Measurements from ENCODE around the gene SZT2.

The SZT2 gene

GRCh38 chr1:43348809-43349593 lies 40.7 kb upstream of the SZT2 start:
- no peak overlapping the region for H3K9ac ChIP-seq (ENCODE audit: low read depth, low read length)
- H3K4me3 ChIP-seq (ENCODE audit: low read depth in 1 of 2, low read length in 2 of 2) = no peak overlapping the region
- no peaks in the 10 kb centered on the region for H3K4me1 ChIP-seq (ENCODE audit: insufficient read depth, low read length)
- H3K9me3 ChIP-seq (ENCODE audit: insufficient read depth, low read length, severe bottlenecking) = no peaks in the 10 kb centered on the region
- H3K79me2 ChIP-seq (ENCODE audit: insufficient read depth, low read length) = no peaks in the 10 kb centered on the region
- no peaks in the 10 kb centered on the region for H4K20me1 ChIP-seq (ENCODE audit: insufficient read depth, low read length)
- DNase-seq (no peak), ATAC-seq (ENCODE audit: insufficient read depth, low read depth) (no peak)
- H3K4me2 ChIP-seq (ENCODE audit: insufficient read depth, low read length) = no peak overlapping the region
- TF ChIP-seq CTCF (IDR thresholded peaks at IDR 0.05; ENCODE audit: borderline replicate concordance, extremely low read depth, low read length, poor library complexity, severe bottlenecking) (no peak), EZH2 (IDR thresholded peaks at IDR 0.05; ENCODE audit: borderline replicate concordance, low read depth, low read length, severe bottlenecking) (no peak)
- no peaks in the 10 kb centered on the region for H3K27me3 ChIP-seq (ENCODE audit: insufficient read depth, low read length, poor library complexity)
- H3K27ac ChIP-seq (ENCODE audit: low read length) = no peak overlapping the region
- H3K36me3 ChIP-seq (ENCODE audit: insufficient read depth, low read length) = no peaks in the 10 kb centered on the region
- no peak overlapping the region for H2AFZ ChIP-seq (ENCODE audit: low read depth, low read length)

- Histone ChIP-seq H3K27ac (ENCODE audit: low read length) (no peak overlapping the region), H3K9me3 (ENCODE audit: insufficient read depth, low read length, severe bottlenecking) (no peaks in the 10 kb centered on the region), H4K20me1 (ENCODE audit: insufficient read depth, low read length) (no peaks in the 10 kb centered on the region), H3K36me3 (ENCODE audit: insufficient read depth, low read length) (no peaks in the 10 kb centered on the region), H2AFZ (ENCODE audit: low read depth, low read length) (no peak overlapping the region), H3K4me2 (ENCODE audit: insufficient read depth, low read length) (no peak overlapping the region), H3K4me1 (ENCODE audit: insufficient read depth, low read length) (no peaks in the 10 kb centered on the region), H3K9ac (ENCODE audit: low read depth, low read length) (no peak overlapping the region), H3K4me3 (ENCODE audit: low read depth in 1 of 2, low read length in 2 of 2) (no peak overlapping the region), H3K27me3 (ENCODE audit: insufficient read depth, low read length, poor library complexity) (no peaks in the 10 kb centered on the region), H3K79me2 (ENCODE audit: insufficient read depth, low read length) (no peaks in the 10 kb centered on the region)
- TF ChIP-seq EZH2 (IDR thresholded peaks at IDR 0.05; ENCODE audit: borderline replicate concordance, low read depth, low read length, severe bottlenecking) = no peak
- no peak for ATAC-seq (ENCODE audit: insufficient read depth, low read depth)
- no peak for DNase-seq
Observed at GRCh38 chr1:43349594-43350306, 39.9 kb upstream of the SZT2 start.

GRCh38 chr1:43350976-43351375 lies 38.7 kb upstream of the SZT2 start:
- H2AFZ ChIP-seq (ENCODE audit: low read depth, low read length) = no peak overlapping the region
- no peak for DNase-seq

More at GRCh38 chr1:43350976-43351375, 38.7 kb upstream of the SZT2 start:
- H3K4me1 ChIP-seq (ENCODE audit: insufficient read depth, low read length) = no peaks in the 10 kb centered on the region
- no peaks in the 10 kb centered on the region for H3K9me3 ChIP-seq (ENCODE audit: insufficient read depth, low read length, severe bottlenecking)
- no peak overlapping the region for H3K9ac ChIP-seq (ENCODE audit: low read depth, low read length)
- no peaks in the 10 kb centered on the region for H3K27me3 ChIP-seq (ENCODE audit: insufficient read depth, low read length, poor library complexity)
- ATAC-seq (ENCODE audit: insufficient read depth, low read depth) = no peak
- H3K4me2 ChIP-seq (ENCODE audit: insufficient read depth, low read length) = no peak overlapping the region
- no peak overlapping the region for H3K27ac ChIP-seq (ENCODE audit: low read length)
- TF ChIP-seq EZH2 (IDR thresholded peaks at IDR 0.05; ENCODE audit: borderline replicate concordance, low read depth, low read length, severe bottlenecking) (no peak), CTCF (IDR thresholded peaks at IDR 0.05; ENCODE audit: borderline replicate concordance, extremely low read depth, low read length, poor library complexity, severe bottlenecking) (no peak)
- no peaks in the 10 kb centered on the region for H4K20me1 ChIP-seq (ENCODE audit: insufficient read depth, low read length)
- H3K4me3 ChIP-seq (ENCODE audit: low read depth in 1 of 2, low read length in 2 of 2) = no peak overlapping the region
- H3K36me3 ChIP-seq (ENCODE audit: insufficient read depth, low read length) = no peaks in the 10 kb centered on the region
- no peaks in the 10 kb centered on the region for H3K79me2 ChIP-seq (ENCODE audit: insufficient read depth, low read length)
